ENCODE results near the gene SCP2.

The SCP2 gene

GRCh38 chr1:53069663-53070327 is 142.7 kb downstream of the SCP2 start:
- no peak for DNase-seq

DNA sequence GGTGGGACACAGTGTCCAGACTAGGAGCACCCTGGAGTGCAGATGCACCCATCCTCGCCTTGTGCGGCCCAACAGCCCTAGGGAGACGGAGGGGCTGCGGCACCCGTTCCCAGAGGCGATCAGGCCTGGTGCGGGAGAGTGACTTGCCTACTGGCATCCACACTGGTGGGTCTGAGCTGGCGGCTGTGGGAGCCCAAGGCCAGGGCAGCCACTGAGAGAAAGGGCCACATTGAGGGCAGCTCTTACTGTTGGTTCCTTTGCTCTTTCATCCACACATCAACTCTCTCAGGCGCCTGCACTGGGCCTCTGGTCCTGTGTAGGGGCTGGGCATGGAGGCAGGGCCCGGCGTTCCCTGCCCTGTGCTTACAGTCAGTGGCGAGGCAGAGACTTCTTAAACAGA is 143.5 kb downstream of the SCP2 start:
- no peak for DNase-seq

DNA sequence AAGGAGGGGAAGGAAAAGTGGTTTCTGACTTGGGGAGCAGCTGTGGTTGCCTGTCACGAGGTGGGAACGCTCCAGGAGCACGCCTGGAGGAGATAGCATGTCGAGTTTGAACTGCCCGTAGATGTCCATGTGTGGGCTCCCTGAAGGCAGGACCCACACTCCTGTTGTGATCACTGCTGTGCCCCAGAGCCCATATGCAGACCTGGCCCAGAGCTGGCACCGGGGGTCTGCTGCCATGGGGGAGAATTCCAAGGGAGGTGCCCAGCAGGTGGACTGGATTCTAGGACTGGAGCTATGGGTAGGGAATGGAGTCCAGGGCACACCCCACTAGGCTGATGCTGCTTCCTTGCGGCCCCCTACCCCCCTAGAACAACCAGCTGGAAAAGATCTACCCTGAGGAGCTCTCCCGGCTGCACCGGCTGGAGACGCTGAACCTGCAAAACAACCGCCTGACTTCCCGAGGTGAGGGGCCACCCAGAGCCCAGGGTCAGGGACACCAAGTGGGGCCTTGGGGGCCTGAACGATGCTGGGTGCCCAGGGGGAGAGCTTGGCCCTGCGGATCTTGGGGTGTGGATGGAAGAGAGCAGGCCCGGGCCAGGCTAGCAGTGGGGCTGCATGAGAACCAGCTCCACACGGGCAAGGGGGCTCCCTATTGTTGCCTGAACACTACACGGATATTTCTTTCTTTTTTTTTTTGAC is 144.2 kb downstream of the SCP2 start:
- DNase-seq = no peak

- DNase-seq = no peak
These were observed 144.8 kb downstream of the SCP2 start for GRCh38 chr1:53071915-53072314.

GRCh38 chr1:53073287-53073686 is 146.2 kb downstream of the SCP2 start:
- DNase-seq = no peak

DNA sequence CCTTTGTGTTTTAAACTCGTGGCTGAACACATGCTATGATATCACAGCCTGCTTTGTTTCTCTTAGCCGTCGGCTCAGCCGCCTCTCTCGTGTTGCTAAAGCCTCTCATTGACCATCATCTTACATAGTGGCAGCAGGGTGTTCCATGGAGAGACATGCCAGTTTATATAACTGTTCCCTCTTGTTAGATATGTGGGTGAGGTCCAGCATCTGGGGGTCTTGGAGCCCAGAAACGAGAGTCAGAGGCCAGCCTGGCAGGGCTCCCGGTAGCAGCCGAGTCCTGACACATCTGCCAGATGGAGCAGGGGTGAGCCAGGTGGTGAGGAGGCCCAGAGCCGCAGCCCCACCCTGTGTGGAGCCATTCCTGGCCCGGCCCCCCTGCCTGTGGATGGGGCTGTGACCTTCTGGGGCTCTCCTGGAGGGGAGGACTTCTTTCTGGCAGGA is 146.8 kb downstream of the SCP2 start:
- no peak for DNase-seq

DNA sequence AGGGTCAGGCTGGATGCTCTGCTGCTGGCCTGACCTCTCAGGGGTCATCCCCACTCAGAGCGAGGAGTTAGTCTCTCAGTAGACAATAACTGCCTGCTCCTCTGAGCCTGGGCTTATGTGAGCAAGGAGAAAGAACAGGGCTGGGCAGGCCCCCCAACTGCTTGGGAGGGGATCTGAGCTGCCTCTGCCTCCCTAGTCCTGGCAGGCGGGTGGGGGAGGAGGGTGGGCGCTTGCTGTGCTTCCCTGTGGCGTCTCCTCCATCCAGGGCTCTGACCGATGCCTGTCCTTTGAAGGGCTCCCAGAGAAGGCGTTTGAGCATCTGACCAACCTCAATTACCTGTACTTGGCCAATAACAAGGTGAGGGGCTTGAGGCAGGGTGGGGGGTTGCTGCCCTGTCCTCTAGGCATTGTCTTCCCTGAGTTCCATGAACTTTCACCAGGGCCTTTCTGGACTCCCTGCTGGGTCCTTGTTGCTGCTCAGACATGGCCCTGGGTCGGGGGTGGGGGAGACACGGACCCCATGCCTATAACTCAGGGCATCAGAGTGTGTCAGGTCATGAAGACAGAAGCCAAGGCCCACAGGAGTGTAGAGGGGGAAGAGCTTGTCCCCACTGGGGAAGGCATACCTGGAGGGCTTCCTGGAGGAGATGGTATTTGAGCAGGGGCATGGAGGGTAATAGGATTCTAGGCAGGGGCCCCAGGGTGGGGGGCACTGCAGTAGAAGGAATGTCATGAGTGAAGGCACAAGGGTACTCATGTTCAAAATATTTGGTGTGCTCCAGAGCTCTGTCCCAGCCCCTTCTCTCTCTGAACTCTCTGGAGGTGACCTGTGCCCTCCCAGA is 147.5 kb downstream of the SCP2 start:
- DNase-seq = no peak

DNA sequence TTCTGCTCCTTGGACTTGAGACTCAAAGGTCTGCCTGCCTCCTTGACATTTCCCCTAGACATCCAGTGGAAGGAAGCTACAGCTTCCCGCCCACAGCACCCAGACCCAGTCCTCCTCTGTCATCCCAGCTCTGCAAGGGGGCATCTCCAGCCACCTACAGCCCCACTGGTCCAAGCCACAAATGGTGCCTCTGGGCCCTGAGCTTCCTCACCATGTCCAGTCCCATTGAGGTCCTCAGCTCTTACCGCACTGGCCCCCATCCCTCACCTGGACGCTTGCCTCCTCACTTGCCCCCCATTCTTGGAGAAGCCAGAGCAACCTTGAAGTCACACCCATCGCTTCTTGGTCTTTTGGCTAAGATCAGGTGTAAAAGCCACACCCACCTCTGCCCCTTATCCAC is 148.1 kb downstream of the SCP2 start:
- no peak for DNase-seq

GRCh38 chr1:53075761-53076163 is 148.7 kb downstream of the SCP2 start:
- DNase-seq = no peak

DNA sequence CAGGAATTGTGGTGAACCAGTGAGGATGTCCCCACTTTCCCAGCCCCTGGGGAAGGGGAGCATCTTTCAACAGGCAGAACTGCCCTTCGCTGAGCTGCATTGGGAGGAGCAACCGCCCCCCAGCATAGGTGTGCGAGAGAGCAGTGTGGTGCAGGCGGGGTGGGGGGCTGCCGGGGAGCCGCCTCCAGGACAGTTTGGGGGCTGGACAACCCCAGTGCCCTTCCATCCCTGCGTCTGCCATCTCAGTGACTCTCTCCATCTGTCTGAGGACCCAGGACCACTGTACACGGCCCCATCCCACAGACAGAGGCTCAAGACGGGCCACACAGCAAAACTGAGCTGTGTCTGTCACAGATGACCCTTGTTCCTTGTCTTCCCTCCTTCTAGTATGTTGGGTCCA is 149.1 kb downstream of the SCP2 start:
- no peak for DNase-seq

DNA sequence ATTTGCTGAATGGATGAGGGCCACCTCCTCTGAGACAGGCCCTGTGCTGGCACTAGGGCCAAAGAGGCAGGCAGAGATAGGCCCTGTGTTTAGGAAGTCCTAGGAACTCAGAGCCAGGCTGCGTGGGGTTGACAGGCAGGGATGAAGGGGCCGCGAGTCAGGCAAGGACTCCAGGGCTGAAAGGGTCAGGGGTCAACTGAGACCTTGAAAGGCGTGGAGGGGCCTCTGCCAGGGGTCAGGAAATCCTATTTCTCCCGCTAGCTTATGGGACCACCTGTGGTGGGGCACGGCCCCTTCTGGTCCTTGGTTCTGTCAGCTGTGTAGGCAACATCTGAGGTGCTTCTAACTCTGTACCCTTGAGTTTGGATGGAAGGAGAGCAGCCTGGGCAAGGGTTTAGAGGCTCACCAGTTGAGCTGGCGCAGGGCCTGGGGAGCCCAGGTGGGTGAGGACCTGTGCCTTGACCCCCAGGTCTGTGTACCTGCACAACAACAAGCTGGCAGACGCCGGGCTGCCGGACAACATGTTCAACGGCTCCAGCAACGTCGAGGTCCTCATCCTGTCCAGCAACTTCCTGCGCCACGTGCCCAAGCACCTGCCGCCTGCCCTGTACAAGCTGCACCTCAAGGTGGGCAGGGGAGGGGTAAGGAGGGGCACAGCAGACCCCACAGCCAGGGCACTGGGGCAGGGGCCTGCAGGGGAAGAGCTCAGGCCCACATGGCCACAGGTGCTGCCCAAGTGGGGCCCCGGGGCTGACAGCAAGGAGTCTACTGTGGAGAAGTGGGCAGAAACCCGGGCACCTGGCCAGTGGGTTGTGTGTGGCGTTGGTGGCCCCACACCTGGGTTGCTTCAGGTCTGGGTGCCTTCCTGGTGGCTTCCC is 149.9 kb downstream of the SCP2 start:
- no peak for DNase-seq

GRCh38 chr1:53077599-53077965 is 150.5 kb downstream of the SCP2 start:
- no peak for DNase-seq

- DNase-seq = no peak
These were observed 151.4 kb downstream of the SCP2 start for GRCh38 chr1:53078333-53079101.

DNA sequence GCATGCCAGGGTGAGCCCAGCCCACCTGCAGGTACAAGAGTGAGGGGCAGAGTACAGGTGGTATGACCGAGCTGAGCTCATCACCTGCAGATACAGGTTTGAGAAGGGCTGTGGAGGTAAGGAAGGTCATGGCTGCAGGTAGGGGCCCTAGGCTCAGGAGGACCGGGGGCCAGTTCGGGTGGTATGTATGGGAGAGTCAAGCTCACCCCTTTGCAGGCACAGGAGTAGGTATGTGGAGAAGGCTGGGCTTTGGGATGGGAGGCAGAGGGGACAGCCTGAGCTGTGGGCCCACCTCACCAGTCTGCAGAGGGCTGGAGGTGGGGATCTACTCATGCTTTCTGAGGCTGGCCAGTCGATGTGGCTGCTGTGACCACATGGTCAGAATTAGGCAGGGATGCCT is 152.2 kb downstream of the SCP2 start:
- no peak for DNase-seq

DNA sequence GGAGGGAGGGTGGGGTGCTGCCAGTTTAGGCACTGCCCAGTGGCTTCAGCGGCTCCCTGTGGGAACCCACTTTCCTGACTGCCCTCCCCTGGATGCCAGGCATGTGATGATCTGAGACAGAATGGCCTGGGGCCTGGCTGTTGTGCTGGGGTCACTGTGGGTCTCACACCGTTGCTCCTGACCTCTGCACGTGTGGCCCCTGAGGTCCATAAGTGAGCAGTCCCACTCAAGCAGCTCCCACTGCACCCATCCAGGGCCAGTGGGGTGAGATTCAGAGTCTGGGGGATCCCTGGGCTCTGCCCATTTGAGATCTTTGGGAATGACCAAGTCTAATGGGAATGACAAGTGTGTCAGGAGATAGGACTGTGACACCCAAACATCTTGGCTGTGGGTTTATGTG is 153.0 kb downstream of the SCP2 start:
- DNase-seq = no peak

- no peak for DNase-seq
These were observed 153.7 kb downstream of the SCP2 start for GRCh38 chr1:53080769-53081168.

DNA sequence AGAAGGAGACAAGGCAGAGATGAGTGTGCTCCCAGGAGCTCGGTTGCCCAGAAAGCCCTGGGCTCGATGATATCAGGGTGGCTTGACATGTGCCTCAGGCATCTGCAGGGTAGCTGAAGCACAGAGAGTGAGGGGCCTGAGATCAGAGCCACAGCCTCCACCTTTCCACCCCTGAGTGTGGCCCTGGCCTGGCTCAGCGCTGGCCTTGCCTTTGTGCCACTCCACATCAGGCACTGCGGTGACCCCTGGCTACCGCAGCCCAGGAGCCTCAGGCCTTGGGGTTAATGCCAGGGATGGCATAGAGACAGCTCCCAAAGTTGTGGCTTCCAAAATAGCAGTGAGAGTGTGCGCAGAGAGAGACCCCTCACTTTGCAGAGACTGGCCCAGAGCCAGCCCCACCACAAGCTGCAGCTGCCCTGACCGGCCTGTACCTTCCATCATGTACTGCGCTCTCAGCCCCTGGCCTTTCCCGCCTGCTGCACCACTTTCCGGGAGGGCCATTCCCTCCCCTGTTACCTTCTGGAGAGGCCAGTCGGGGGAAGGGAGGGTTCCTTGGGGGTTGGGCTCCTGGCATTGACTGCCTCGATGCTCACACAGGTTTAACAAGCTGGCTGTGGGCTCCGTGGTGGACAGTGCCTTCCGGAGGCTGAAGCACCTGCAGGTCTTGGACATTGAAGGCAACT is 154.4 kb downstream of the SCP2 start:
- DNase-seq = no peak

DNA sequence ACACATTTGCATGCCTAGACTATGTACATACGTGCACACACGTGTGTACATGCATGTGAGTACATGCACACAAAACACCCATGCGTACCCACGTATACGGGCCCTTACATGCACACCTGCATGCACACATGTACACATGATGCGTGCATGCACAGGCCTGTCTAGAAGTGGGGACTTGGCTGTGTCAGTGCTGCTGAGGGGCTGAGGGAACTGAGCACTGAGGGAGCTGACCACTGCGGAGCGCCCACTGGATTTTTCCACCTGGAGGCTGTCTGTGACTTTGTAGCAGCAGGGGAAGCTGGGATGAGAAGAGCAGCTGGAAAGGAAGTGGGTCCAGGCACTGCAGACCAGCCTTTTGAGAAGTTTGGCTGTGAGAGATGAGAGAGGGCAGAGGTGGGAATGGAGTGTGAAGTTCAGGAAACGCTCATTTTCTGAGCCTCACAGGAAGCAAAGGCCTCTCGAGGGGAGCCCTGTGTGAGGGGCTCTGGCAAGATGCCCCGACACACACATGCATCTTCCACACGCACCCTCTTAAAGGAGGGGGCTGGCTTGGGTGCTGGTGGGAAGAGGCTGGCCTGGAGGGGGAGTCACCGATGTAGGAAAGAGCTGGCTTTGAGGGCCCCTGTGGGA is 155.9 kb downstream of the SCP2 start:
- no peak for DNase-seq

DNA sequence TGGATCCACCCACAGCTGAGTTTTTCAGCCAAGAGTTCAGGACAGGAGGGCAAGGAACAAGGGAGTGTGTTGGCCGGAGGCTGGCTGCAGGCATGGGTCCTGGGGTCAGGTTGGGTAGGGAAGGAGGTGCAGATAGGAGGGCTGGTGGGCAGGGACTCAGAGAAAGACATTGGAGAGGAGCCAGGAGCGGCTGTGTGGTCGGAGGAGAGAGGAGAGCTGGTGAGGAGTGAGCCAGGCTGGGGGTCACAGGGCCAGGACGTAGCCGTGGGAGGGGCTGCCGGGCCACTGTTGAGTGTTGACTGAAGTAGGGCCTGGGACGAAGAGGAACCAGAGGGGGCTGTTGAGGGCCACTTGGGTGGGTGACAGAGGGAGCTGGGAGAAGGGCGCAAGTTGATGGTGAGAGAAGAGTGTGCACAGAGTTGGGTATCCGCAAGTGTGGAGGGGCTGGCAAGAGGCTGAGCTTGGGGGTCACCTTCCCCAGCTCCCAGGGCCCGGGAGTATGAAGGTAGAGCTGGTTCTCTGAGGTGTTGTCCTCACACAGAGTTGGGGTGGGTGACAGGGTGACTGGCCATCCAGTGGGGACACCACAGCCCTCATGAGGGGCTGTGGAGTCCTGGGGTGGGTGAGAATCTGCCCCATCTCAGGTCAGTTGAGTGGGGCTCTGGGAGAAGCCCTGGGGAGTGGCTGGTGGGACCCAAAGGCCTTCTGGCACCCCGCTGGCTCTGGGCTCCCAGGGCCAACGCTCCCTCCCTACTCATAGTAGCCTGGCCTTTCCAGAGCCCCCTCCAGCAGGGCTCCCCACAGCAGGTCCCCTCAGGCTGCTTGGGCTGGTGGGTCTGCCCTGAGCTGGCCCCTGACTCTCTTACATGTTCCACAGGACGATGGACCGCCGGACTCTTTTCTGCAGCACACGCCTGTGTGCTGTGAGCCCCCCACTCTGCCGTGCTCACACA is 156.8 kb downstream of the SCP2 start:
- no peak for DNase-seq

DNA sequence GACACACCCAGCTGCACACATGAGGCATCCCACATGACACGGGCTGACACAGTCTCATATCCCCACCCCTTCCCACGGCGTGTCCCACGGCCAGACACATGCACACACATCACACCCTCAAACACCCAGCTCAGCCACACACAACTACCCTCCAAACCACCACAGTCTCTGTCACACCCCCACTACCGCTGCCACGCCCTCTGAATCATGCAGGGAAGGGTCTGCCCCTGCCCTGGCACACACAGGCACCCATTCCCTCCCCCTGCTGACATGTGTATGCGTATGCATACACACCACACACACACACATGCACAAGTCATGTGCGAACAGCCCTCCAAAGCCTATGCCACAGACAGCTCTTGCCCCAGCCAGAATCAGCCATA is 157.5 kb downstream of the SCP2 start:
- DNase-seq = no peak
